Measurements from ENCODE around the gene PRMT5.

Gene PRMT5

DNA sequence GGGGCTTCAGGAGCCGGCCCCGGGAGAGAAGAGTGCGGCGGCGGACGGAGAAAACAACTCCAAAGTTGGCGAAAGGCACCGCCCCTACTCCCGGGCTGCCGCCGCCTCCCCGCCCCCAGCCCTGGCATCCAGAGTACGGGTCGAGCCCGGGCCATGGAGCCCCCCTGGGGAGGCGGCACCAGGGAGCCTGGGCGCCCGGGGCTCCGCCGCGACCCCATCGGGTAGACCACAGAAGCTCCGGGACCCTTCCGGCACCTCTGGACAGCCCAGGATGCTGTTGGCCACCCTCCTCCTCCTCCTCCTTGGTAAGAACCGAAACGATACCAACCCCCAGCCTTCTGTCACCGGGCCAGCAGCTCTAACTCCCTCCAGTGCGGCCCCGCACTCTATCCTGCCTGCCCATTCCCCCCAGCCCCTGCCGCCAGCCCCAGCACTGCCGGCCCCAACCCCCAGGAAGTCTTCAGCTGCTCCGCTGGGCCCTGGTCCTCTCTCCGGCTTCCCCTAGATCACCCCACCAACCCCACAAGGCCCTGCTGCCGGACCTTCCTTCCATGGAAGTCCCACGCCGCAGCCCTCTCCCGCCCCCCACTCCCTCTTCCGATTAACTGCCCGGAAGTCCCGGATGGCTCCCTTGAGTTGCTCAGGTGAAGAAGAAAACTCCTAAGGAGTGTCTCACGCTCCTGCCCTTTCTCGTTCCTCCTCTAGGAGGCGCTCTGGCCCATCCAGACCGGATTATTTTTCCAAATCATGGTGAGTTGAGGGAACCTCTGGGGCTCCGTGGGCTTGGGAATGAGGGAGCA lies 56.9 kb downstream of the PRMT5 start:
- peak; percentile 75 for DNase-seq (ENCODE audit: low read depth)
- H3K4me3 ChIP-seq (ENCODE audit: low read depth, low read length): peak overlapping the region; percentile 69
- TF ChIP-seq MYC (IDR thresholded peaks at IDR 0.05; ENCODE audit: low read depth, low read length) (peak; percentile 24; the same call in 1 of the 2 replicates), POLR2A (IDR thresholded peaks at IDR 0.05; ENCODE audit: extremely low read depth, insufficient read length) (peak; percentile 12)
- TF ChIP-seq, protein P1, sequence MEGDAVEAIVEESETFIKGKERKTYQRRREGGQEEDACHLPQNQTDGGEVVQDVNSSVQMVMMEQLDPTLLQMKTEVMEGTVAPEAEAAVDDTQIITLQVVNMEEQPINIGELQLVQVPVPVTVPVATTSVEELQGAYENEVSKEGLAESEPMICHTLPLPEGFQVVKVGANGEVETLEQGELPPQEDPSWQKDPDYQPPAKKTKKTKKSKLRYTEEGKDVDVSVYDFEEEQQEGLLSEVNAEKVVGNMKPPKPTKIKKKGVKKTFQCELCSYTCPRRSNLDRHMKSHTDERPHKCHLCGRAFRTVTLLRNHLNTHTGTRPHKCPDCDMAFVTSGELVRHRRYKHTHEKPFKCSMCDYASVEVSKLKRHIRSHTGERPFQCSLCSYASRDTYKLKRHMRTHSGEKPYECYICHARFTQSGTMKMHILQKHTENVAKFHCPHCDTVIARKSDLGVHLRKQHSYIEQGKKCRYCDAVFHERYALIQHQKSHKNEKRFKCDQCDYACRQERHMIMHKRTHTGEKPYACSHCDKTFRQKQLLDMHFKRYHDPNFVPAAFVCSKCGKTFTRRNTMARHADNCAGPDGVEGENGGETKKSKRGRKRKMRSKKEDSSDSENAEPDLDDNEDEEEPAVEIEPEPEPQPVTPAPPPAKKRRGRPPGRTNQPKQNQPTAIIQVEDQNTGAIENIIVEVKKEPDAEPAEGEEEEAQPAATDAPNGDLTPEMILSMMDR (IDR thresholded peaks at IDR 0.05; ENCODE audit: low read depth, low read length): peak; percentile 93
- TF ChIP-seq, protein P2, sequence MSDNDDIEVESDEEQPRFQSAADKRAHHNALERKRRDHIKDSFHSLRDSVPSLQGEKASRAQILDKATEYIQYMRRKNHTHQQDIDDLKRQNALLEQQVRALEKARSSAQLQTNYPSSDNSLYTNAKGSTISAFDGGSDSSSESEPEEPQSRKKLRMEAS (IDR thresholded peaks at IDR 0.05; ENCODE audit: low read depth, low read length): 0 out of 2 replicates have a peak, but pooled peaks have one; percentile 17

DNA sequence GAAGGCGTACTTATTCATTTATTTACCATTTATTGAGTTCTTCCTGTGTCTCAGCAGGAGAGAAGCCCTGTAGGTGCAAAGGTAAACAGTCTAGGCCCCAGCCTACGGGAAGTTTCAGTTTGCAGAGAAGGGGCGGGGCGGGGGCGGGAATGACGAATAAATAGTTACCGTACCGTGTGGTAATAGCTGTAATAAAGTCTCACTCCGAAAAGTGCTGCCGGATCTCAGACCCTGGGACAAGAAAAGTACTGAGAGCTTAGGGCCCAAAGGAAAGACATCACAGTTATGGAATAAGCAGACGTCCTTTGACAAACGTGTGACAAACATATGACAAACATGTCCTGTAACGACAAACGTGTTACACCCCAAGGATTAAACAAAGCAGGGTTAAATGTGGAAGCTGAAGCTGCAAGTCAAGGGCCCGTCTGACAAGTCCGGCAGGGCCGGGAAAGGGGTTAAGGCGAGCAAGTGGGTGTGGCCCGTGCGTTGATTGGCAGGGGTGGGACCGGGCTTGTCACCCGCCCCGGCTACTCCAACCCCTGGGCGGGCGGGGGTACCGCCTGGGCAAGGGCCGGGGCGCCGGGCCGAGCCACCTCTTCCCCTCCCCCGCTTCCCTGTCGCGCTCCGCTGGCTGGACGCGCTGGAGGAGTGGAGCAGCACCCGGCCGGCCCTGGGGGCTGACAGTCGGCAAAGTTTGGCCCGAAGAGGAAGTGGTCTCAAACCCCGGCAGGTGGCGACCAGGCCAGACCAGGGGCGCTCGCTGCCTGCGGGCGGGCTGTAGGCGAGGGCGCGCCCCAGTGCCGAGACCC lies 57.7 kb downstream of the PRMT5 start, which contains the start of gene LRP10:
TSS of gene LRP10 (plus strand) at position 517 of the 809 bp plus-strand sequence. CDS start 564 bp downstream, outside the sequence.
- peak; percentile 95 for DNase-seq (ENCODE audit: low read depth)
- TF ChIP-seq POLR2A (IDR thresholded peaks at IDR 0.05; ENCODE audit: extremely low read depth, insufficient read length) (peak; percentile 39), MYC (IDR thresholded peaks at IDR 0.05; ENCODE audit: low read depth, low read length) (no peak)
- TF ChIP-seq, protein P2 (IDR thresholded peaks at IDR 0.05; ENCODE audit: low read depth, low read length): peak; percentile 47
- peak within 1 kb of the TSS; percentile 69 for H3K4me3 ChIP-seq (ENCODE audit: low read depth, low read length)

DNA sequence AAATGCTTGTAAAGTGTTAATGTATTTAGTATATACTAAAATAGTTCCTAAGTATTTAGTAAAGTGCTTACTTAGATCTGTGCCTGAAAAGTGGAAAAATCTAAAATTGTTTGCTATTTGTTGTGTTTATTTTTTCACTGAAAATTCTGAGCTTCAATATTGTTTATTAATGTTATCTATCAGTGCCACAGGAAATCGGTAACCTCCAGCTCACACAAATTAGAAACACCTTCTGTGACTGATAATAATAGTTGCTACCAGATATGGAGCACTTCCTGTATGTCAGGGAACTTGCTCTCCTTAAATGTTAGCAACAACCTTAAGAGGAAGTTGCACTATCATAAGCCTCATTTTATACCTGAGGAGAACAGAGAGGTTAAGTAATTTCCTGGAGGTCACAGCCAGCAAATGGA lies 58.4 kb downstream of the PRMT5 start:
- H3K4me3 ChIP-seq (ENCODE audit: low read depth, low read length): peak overlapping the region; percentile 69
- DNase-seq (ENCODE audit: low read depth): no peak
- TF ChIP-seq, protein P2 (IDR thresholded peaks at IDR 0.05; ENCODE audit: low read depth, low read length): 0 out of 2 replicates have a peak, but pooled peaks have one; percentile 13
- no peak for TF ChIP-seq MYC (IDR thresholded peaks at IDR 0.05; ENCODE audit: low read depth, low read length)

Data from NB4 (cell line).